Inflammatory macrophage (primary cell): ENCODE results near the gene GIGYF1.

ENCODE experiments used
- DNase-seq, 2 donors: peaks; one replicate each; pipeline ENCODE4 v3.0.0-alpha.2; 2020 to 2022

GIGYF1 gene

DNA sequence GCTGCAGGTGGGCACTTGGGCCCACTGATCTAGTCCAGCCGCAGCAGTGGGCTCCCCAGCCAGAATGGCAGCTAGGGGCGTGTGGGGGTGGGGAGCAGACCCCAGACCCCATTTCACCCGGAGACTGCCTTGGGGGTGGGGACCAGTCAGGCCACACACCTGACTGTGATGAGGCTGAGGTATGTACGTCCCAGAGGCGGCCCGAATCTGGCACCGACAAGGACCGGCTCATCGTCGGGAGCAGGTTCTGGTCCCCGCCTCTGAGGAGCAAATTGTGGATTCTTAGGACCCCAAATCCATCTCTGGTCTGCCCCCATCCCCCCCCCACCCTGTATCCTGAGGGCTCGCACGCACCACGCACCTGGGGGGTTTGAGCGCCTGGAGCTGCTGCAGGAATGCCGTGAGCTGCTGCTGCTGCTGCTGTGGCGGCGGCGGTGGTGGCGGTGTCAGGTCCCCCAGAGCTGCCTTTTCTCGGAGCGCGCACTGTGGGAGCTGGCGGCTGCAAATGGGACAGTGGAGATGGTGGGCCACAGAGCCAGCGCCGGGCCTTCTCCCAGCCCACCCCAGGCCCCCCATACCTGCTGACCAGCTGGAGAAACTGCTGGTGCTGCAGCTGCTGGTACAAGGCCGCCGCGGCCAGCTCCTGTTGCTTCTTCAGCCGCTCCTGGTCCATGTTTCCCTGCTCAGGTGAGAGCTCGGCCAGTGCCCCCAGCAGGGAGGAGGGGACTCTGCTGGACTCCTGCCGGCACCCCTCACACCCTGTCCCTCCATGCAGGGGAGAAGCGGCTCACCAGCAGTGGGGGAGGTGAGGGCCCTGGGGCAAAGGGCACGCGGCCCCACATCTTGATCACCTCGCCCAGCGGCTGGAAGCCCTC, 10.2 kb downstream of the GIGYF1 start:
- DNase-seq: no peak

DNA sequence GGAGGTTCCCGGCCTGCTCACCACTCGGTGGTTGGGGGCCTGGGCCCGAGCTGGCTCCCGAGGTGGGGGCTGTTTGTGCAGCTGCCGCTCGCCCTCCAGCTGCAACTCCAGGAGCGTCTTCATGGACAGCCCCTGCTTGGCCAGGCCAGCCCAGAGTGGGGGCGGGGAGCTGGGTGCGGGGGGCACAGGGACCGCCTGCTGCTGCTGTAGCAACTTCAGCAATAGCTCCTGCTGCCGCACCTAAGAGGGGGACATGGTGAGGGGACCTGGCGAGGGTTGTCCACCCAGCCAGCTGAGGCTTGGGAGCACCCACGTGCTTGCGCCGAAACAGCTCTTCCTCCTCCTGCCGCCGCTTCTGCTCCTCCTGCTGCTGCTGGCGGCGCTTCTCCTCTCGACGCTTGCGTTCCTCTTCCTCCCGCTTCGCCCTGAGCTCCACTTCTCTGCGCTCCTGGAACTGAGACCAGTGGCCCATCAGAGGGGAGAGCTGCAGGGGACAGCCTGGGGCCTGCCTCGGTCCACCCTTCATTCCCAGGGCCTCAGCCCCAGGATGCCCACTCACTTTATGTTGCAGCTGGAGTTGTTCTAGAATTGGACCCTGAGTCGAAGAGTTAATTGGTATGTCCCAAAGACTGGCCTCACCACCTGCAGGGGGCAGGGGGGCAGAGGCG, 10.9 kb downstream of the GIGYF1 start:
- DNase-seq: no peak

- no peak for DNase-seq
Observed at GRCh38 chr7:100682228-100682741, 11.8 kb downstream of the GIGYF1 start.

DNA sequence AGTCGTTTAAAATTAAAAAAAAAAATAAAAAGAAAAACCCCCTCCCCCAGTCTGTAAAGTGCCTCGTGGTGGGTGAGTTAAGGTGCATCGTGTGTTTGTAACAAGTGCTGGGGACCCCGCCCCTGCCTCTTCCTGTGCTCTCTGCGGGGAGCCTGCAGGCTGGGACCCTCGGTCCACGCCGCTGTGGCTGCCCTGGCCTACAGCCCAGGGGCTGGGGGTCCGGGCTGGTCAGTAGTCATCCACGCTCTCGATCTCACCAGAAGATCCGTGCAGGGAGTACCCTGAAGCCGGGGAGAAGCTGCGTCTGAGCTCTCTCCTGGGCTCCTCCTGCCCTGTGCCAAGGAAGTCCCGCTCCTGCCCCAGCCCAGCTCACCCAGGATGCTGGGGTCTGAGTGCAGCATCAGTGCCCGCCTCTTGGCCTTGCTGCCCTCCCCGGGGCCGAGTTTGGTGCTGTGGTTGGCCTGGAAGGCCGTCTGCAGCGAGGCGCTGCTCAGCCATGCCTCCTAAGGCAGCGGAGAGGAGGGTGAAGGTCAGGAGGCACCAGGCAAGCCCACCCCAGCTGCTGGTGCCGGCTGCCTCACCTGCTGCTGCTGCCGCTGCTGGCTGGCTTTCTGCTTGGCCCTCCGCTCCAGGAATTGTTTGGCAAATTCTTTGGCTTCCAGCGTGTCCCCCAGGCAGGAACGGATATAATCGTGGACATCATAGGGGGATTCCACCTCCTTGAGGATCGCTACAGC, 12.4 kb downstream of the GIGYF1 start:
- DNase-seq: no peak

DNA sequence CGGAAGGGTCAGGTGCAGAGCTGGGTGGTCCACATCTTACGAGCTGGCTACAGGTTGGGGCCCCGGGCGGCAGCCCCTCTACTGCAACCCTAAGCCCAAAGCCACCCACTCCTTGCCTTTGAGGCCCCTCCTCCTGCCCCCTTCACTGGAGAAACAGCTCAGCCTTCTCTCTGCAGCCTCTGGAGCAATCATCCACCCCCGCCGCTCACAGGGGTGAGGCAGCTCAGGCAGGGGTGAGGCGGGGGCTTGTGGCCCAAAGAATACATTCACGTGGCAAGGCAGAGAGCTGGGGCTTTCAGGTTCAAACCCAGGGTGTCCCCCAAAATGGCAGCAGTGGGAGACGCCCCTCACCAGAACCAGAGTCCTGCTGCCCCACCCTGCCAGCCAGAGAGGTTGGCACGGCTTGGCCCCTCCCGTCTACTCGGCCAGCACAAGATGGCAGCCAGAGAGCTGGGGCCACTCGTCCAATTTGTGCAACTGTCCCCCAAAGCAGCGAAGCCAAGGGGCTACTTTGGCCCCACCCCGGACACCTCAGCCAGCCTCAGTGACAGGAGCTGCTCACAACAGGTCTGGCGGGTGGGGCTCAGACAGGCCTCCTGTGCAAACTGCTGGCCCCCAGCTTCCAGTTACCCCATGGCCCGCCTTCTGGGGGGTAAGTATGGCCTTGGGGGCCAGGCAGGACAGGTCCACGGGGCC, 13.3 kb downstream of the GIGYF1 start:
- DNase-seq: no peak

GRCh38 chr7:100679927-100680575, 14.0 kb downstream of the GIGYF1 start:
- DNase-seq: peak; percentile 47 to 74

GRCh38 chr7:100679129-100679926, 14.7 kb downstream of the GIGYF1 start:
- DNase-seq: no peak

DNA sequence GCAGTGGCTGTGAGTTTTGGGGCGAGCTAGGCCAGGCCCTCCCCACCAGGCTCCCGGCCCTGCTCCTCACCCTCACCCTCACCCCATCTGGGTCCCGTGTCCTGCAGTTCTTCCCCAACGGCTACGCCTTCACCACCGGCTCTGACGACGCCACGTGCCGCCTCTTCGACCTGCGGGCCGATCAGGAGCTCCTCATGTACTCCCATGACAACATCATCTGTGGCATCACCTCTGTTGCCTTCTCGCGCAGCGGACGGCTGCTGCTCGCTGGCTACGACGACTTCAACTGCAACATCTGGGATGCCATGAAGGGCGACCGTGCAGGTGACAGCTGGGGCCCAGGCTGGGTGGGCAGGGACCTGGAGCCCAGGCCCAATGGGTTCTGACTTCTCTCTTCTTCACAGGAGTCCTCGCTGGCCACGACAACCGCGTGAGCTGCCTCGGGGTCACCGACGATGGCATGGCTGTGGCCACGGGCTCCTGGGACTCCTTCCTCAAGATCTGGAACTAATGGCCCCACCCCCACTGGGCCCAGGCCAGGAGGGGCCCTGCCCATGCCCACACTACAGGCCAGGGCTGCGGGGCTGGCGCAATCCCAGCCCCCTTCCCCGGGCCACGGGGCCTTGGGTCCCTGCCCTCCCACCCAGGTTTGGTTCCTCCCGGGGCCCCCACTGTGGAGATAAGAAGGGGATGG, 15.6 kb downstream of the GIGYF1 start:
- no peak for DNase-seq

DNA sequence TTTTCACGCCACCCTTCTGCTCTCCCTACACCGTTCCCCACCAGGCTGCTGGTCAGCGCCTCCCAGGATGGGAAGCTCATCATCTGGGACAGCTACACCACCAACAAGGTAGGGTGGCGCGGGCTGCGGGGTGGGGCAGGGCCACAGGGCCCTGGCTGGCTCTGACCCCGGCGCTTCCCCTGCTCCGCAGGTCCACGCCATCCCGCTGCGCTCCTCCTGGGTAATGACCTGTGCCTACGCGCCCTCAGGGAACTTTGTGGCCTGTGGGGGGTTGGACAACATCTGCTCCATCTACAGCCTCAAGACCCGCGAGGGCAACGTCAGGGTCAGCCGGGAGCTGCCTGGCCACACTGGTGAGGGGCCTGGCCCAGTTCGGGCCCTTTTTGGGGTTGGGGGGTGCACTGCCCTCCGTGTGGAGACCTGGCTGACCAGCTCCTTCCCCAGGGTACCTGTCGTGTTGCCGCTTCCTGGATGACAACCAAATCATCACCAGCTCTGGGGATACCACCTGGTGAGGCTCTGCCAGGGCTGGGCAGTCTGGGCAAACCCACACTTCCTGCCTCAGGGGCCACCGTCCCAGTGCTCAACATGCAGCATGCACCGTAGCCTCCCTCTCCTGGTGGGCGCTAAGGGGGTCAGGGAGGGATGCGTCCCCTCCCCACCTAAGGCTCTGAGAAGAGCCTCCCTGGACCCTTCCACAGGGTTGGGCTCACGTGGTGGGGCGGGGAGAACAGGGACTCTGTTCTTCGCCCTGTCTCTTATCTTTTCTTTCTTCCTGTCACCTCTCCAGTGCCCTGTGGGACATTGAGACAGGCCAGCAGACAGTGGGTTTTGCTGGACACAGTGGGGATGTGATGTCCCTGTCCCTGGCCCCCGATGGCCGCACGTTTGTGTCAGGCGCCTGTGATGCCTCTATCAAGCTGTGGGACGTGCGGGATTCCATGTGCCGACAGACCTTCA, 16.5 kb downstream of the GIGYF1 start:
- DNase-seq: no peak

GRCh38 chr7:100676501-100677306, 17.3 kb downstream of the GIGYF1 start:
- no peak for DNase-seq

DNA sequence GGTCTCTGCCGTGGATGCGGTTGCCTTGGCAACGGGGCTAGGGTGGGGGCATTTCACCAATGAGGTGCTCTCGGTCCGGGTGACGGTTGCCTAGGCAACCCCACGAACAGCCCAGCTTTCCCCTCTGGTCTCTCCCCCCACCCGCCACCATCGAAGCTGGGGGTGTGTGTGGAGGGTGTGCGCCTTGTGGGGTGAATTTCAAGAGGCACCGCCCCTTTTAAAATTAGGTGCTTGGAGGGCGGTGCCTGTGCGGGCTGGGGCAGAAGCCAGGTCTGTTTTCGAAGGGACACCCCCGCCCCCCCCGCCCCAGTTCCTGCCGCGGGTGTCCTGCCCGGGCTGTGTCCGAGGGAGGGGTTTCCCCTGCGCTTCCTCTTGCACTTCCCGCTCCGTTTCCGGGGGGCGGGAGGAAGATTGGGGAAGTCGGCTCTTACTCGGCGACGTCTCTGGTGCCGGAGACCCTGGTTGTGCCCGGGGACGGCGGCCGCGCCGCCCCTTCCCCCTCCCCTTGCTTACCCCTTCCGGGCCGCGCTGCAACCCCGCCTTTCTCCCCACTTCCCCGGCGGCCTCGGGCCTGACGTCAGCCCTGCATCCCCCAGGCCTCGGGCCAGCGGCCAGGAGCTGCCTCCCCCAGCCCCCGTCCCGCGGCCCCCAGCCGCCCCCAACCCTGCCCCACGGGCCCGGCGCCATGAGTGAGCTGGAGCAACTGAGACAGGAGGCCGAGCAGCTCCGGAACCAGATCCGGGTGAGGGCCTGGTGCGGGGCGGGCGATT, 18.3 kb downstream of the GIGYF1 start:
- peak; percentile 78 to 79 for DNase-seq

DNA sequence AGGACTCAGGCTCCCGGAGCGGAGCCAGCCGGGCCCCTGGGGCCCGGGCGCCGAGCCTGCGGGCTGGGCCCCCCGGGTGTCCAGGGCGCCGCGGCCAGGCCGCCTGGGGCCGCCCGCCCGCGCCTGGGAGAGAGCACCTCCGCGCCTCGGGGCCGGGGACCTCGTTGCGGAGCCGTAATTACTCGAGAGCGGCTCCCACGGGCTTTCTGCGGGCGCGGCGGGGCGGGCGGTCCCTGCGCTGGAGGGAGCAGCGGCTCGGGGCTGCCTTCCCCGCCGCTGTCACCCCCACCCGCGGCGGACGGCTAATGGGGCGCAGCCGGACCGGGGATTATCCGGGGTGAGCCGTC, 19.0 kb downstream of the GIGYF1 start:
- DNase-seq: no peak

- DNase-seq: peak; percentile 32 to 58
Observed at GRCh38 chr7:100674411-100675104, 19.5 kb downstream of the GIGYF1 start.

- DNase-seq: peak; percentile 53 to 60
Observed at GRCh38 chr7:100673942-100674410, 20.1 kb downstream of the GIGYF1 start.

DNA sequence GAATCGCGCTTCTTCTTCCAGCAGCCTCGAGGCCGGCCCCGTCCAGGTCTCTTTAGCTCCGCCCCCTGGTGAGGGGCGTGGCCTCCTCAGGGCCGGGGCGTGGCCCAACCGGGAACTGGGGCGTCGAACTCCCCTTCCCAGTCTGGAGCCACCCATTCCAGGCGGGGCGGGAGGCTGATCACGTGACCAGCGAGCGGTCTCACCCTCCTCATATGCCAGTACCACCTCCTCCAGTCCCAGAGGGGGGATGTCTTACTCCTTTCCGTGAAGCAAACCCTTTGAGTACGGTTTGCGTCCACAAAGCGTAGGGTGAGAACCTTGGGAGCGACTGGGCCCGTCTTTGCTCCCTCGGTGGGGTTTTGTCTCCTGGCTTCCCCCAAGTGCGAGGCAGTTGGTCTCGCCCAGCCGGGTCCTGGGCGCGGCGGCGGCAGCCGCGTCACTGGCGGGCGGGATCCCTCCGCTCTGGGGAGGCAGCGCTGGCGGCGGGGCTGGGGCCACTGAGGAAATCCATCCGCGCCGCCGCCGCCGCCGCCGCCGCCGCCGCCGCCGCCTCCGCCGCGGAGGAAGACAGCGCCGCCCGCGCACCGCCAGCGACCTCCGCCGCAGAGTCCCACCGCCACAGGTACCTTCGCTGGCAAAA, 20.6 kb downstream of the GIGYF1 start, which contains the start of gene GNB2:
Gene GNB2, plus strand, starts transcription at position 439 of the 640 bp plus-strand sequence. CDS start 2,526 bp downstream, outside the sequence.
- peak; percentile 99 for DNase-seq
